Right lobe of liver (tissue), 6 donors: ENCODE measurements around the gene SLC2A2. TPM values are rescaled to one million over a fixed set of nuclear protein-coding genes. Genes with fewer than 3 reads are reported as not detected.
"Not testable (repeated sequence)": the region's sequence is repeated elsewhere in the genome, so short reads cannot be mapped to it uniquely, and the experiment has no call there.

Experiments
- ATAC-seq, 4 donors: fragments of 200-7000 bp; cut with Tn5 transposase; one replicate each; pipeline ENCODE4 v1.9.1; 2020; ENCODE audit warnings: mild to moderate bottlenecking in 4 of 4, moderate library complexity in 4 of 4
- DNase-seq, 3 donors: peaks; one replicate each; pipeline ENCODE4 v3.0.0-alpha.2; 2020
- H3K27ac ChIP-seq, 3 donors: fragments of 200-600 bp; one replicate each; pipeline ENCODE4 v1.8.0; 2022
- H3K27me3 ChIP-seq, 2 donors: fragments of 200-600 bp; one replicate each; pipeline ENCODE4 v1.8.0; 2022
- H3K36me3 ChIP-seq, 4 donors: fragments of 200-600 bp; sonication (generic) in 1 of 4; one replicate each; pipeline versions ENCODE4 v1.5.1 to v1.8.0; 2017 to 2022; ENCODE audit warnings: control low read depth in 1 of 4
- H3K4me1 ChIP-seq, 4 donors: fragments of 200-600 bp; sonication (generic) in 1 of 4; one replicate each; pipeline versions ENCODE4 v1.5.1 to v1.8.0; 2017 to 2022; ENCODE audit warnings: control low read depth in 1 of 4
- H3K4me3 ChIP-seq, 3 donors: fragments of 200-600 bp; one replicate each; pipeline ENCODE4 v1.8.0; 2022
- H3K9me3 ChIP-seq, 4 donors: fragments of 200-600 bp; sonication (generic) in 1 of 4; one replicate each; pipeline versions ENCODE4 v1.5.1 to v1.8.0; 2017 to 2022; ENCODE audit warnings: control low read depth in 1 of 4
- CTCF ChIP-seq, 4 donors: fragments of 200-600 bp in 3 of 4; fragments of 450-650 bp in 1 of 4; IDR thresholded peaks; one replicate each; pipeline versions ENCODE4 v1.5.1 to v1.8.0; 2016 to 2022; ENCODE audit warnings: antibody characterized with exemption in 4 of 4, mild to moderate bottlenecking in 2 of 4
- POLR2A ChIP-seq: fragments of 450-650 bp; IDR thresholded peaks from one replicate; pipeline ENCODE4 v1.6.1; 2017; ENCODE audit warnings: antibody characterized with exemption, mild to moderate bottlenecking
- WGBS: methylation state at CpG from one replicate; pipeline ENCODE4 v1.1.6; 2018; ENCODE audit warnings: low coverage, low lambda C conversion rate; ENCODE audit not compliant: insufficient coverage; ENCODE audit errors: missing lambda C conversion rate; 5-methylcytosine and 5-hydroxymethylcytosine counted together
- intact Hi-C, 2 donors: fragments of 100-400 bp; cut with DNase I; formaldehyde crosslinking; loops; one replicate each; pipeline versions ENCODE4 v1.11.2 to v1.14.1; 2022
- total RNA-seq, 6 experiments: library from RNA; depleted of rRNA in 2 of 6; stranded (reverse); fragments of >200 nt in 2 of 6; fragmentation: NEBNext Ultra II Directional in 3 of 6; extraction: Animal tissue kit (Norgen Biotek cat#: 25700) in 3 of 6; gene quantifications; one replicate each; pipeline versions ENCODE4 v1.1.0 to v1.2.4, GENCODE V29; 2016 to 2023
- donor health status: DM: no; HTN: yes; CAD: no.
- donor health status: DM: no; HTN: no; CAD: no.
- donor health status: DM: no; HTN: no; CAD: no.
- donor health status: DM: no; HTN: yes; CAD: no.
- donor health status: DM: no; HTN: yes; CAD: no.

Gene SLC2A2
- total RNA-seq, 6 experiments from 2014 or later: 162 to 465 (median 276) TPM

GRCh38 chr3:170974872-170975271 lies 51.6 kb downstream of the SLC2A2 start:
- no peak for TF ChIP-seq POLR2A
- no peak for DNase-seq
- Histone ChIP-seq H3K9me3 (no peaks in the 10 kb centered on the region), H3K4me3 (no peak overlapping the region), H3K4me1 (peaks cover 0 to 20% (median 3%) of the 10 kb centered on the region in 4 donors), H3K36me3 (no peaks in the 10 kb centered on the region), H3K27me3 (no peaks in the 10 kb centered on the region), H3K27ac (no peak overlapping the region)
- intact Hi-C loops: no loop called here
- no peak for ATAC-seq
- 59% methylated on average over 4 of the region's 9 CpGs for WGBS

- H3K36me3 ChIP-seq, intact Hi-C loops, DNase-seq, ATAC-seq, H3K4me3 ChIP-seq, H3K27ac ChIP-seq, H3K9me3 ChIP-seq, H3K27me3 ChIP-seq: not testable (repeated sequence)
- peaks cover 0 to 22% (median 3%) of the 10 kb centered on the region in 4 donors for H3K4me1 ChIP-seq
Measured at GRCh38 chr3:170972917-170973316, 53.6 kb downstream of the SLC2A2 start.

- no peaks in the 10 kb centered on the region for H3K36me3 ChIP-seq
- peak; percentile 63 to 77 (median 75) for DNase-seq
- H3K4me1 ChIP-seq: peaks cover 0 to 47% (median 17%) of the 10 kb centered on the region in 4 donors
- peak; percentile 87 to 92 (median 90) for ATAC-seq
- 22% methylated on average over 1 of the region's 1 CpG for WGBS
- peak overlapping the region; percentile 22 to 72 (median 54) for H3K27ac ChIP-seq
- H3K4me3 ChIP-seq: peak overlapping the region in 1 of 3 donors; percentile 9
- no peaks in the 10 kb centered on the region for H3K9me3 ChIP-seq
- TF ChIP-seq CTCF (IDR thresholded peaks at IDR 0.05): no peak
- TF ChIP-seq POLR2A: no peak
- intact Hi-C loops: loop anchor here in 1 of 2 donors (10.0 kb wide), 1 partner anchor 208 kb away; no protein-coding TSS in a partner anchor
- H3K27me3 ChIP-seq: no peaks in the 10 kb centered on the region
Measured at GRCh38 chr3:170967126-170967525, 59.4 kb downstream of the SLC2A2 start.

- H3K9me3 ChIP-seq: no peaks in the 10 kb centered on the region
Measured at GRCh38 chr3:170966495-170966894, 60.0 kb downstream of the SLC2A2 start.

GRCh38 chr3:170962411-170962810 lies 64.1 kb downstream of the SLC2A2 start:
- no peak overlapping the region for H3K4me3 ChIP-seq
- peak overlapping the region in 2 of 3 donors; percentile 27 to 46 for H3K27ac ChIP-seq
- intact Hi-C loops: loop anchor here in 1 of 2 donors (10.0 kb wide), 1 partner anchor 212 kb away; no protein-coding TSS in a partner anchor
- H3K4me1 ChIP-seq: peaks cover 0 to 43% (median 16%) of the 10 kb centered on the region in 4 donors
- ATAC-seq: no peak
- H3K36me3 ChIP-seq: no peaks in the 10 kb centered on the region
- no peaks in the 10 kb centered on the region for H3K9me3 ChIP-seq
- TF ChIP-seq POLR2A (no peak), CTCF (IDR thresholded peaks at IDR 0.05) (no peak)
- no peak for DNase-seq
- H3K27me3 ChIP-seq: no peaks in the 10 kb centered on the region

More at GRCh38 chr3:170966495-170966894, 60.0 kb downstream of the SLC2A2 start:
- Histone ChIP-seq H3K4me3 (peak overlapping the region in 1 of 3 donors; percentile 9), H3K36me3 (no peaks in the 10 kb centered on the region), H3K4me1 (peaks cover 0 to 50% (median 19%) of the 10 kb centered on the region in 4 donors), H3K27ac (peak overlapping the region; percentile 22 to 72 (median 54)), H3K27me3 (no peaks in the 10 kb centered on the region)
- DNase-seq (peak in 1 of 3 donors; percentile 56), ATAC-seq (peak; percentile 73 to 88 (median 78))
- intact Hi-C loops: loop anchor here in 1 of 2 donors (10.0 kb wide), 1 partner anchor 208 kb away; no protein-coding TSS in a partner anchor
- TF ChIP-seq POLR2A (no peak), CTCF (IDR thresholded peaks at IDR 0.05) (no peak)
- 22% methylated on average over 1 of the region's 1 CpG for WGBS
